Ishikawa (cell line): ENCODE measurements around the gene CD5L.

Source experiments
- CEBPB ChIP-seq: IDR thresholded peaks from 2 replicates; pipeline ENCODE4 v1.6.1; 2012
- RAD21 ChIP-seq: IDR thresholded peaks from 2 replicates; pipeline ENCODE4 v1.6.1; 2012; ENCODE audit warnings: low read depth
- TAF1 ChIP-seq: IDR thresholded peaks from 2 replicates; pipeline ENCODE4 v1.6.1; 2012; ENCODE audit warnings: low read depth, mild to moderate bottlenecking

DNA sequence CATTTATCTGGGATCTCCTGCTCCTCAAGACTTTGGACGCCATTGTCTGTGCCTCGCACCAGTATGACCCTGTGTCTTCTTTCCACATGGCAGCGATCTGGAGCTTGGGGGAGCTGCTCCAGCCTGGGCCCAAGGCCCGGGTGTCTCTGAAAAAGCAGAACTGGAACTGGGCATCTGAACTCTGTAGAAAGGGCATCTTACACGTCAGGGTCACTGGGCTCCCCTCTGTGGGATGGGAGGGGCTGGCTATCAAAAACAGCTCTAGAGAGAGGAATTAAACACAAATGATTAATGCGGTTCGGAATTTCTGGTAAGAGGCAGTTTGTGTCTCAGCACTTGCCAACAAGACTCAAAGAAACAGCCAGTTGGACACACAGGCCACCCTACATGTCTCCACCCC, 37.8 kb downstream of the CD5L start:
- TF ChIP-seq RAD21 (no peak), TAF1 (no peak), CEBPB (no peak)
